Suppressor macrophage treated with lipopolysaccharide for 4 hours (primary cell): Measurements from ENCODE around the gene USP35.
"Not testable (repeated sequence)": the region's sequence is repeated elsewhere in the genome, so short reads cannot be mapped to it uniquely, and the experiment has no call there.

ENCODE experiments used
- DNase-seq: peaks from one replicate; pipeline ENCODE4 v3.0.0-alpha.2; 2020

Gene USP35

DNA sequence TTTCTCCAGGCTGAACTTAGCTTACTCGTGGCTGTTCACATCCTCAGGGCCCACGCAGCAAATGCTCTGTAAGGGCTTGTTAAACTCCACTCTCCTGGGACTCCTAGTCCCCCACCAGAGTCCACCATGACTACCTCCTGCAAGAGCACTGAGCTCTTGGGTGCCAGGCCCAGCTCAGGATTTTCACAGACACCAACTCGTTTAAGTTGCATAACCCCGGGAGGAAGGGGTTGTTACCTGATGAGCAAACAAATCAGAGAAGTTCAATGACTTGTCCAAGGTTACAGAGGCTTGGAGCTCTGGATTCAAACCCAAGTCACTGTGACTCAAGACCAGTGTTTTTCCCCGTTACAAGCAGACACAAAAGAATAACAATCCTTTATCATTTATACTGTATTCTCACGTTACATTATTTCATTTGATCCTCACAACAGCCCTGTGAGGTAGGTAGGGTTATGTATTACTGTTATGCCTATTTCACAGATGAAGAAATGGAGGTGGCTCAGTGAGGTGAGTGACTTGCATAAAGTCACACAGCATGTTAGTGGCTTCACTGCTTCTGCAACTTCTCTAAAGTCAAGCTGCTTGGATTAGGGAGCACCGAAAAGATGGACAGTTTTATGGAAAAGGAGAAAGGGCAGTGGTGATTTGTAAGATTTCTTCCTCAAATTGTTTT is 17.7 kb upstream of the USP35 start:
- DNase-seq: no peak

DNA sequence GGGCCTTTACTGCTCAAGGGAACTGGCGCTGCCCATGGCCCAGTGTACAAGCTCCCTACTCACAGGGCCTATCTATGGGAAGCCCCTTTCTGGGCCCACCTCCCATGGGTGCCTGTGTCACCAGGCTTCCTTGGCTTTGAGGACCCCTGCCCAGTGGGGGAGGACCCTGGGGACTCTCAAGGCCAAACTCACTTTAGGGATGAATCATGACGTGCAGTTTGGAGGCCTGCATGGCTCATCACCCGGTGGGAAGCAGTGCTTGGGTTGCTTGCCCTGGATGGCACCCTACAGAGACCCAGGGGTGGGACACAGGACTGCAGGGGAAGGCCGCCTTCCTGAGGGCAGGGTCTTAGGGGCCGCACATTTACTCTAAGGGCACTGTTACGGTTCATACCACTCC is 16.8 kb upstream of the USP35 start:
- DNase-seq: no peak

- DNase-seq: not testable (repeated sequence)
Observed at GRCh38 chr11:78175862-78176261, 12.9 kb upstream of the USP35 start.

DNA sequence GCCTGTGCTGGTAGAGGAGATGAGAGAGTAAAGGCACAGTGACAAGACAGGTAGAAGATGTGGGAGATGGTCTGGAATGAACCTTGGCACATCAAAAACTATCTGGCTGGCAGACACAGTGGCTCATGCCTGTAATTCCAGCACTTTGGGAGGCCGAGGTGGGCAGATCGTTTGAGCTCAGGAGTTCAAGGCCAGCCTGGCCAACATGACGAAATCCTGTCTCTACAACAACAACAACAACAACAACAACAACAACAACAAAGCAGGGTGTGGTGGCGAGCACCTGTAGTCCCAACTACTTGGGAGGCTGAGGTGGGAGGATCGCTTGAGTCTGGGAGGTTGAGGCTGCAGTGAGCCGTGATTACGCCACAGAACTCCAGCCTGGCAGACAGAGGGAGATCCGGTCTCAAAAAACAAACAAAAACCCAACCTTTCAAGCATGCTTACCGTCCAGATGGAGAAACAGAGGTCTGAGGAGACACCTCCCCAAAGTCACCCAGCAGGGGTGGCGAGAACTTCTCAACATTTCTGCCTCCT is 12.0 kb upstream of the USP35 start:
- DNase-seq: no peak

DNA sequence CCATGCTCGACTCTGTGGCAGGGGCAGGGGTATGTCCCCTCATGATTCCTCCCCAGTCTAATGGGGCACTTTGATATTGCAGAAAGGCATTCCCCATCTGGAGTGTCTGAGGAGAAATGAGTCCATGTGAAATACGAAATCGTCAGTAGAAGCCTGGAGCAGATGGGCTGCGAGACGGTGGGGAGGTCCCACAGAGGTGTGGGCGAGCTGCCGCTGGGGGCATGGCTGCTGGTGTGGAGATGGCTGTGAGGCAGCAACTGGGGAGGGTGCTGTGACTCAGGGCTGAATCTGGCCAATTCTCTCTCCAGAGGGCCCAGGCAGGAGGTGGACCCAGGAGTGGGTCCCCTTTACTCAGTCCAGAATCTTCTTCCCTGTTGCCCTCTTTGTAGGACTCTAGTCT is 11.5 kb upstream of the USP35 start:
- no peak for DNase-seq

DNA sequence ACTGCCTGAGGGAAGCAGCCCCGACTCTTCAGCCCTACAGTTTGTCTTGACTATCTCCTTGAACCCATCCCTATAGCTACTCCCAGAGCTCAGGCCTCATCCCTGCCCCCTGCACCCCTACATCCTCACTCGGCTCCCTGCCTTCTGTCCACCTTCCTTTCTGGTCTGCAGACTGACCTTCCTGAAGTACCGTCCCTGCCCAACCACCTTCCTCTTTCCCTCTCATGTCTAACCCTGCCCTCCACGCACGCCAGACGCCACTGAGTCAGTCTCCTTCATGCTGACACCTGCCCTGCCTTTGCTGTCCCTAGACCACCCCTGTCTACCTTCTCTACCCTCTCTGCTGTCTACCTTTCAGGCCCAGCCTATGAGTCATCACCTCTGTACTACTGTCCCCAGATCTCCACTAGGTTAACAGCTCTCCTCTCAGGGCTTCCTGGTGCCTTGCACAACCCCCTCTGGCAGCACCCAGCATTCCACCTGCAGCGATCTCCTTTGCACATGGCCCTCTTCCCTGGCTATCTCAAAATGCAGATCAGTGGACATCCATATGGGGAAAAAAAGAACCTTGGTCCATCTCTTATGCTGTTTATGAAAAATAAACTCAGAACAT is 9.2 kb upstream of the USP35 start:
- no peak for DNase-seq

DNA sequence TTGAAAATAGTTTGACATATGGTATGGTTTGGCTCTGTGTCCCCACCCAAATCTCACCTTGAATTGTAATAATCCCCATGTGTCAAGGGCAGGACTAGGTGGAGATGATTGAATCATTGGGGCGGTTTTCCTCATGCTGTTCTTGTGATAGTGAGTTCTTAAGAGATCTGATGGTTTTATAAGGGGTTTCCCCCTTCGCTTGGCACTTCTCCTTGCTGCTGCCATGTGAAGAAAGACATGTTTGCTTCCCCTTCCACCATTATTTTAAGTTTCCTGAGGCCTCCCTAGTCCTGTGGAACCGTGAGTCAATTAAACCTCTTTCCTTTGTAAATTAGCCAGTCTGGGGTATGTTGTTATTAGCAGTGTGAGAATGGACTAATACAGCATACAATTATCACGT is 8.0 kb upstream of the USP35 start:
- peak; percentile 39 for DNase-seq

GRCh38 chr11:78181185-78181584 is 7.5 kb upstream of the USP35 start:
- peak; percentile 67 for DNase-seq

DNA sequence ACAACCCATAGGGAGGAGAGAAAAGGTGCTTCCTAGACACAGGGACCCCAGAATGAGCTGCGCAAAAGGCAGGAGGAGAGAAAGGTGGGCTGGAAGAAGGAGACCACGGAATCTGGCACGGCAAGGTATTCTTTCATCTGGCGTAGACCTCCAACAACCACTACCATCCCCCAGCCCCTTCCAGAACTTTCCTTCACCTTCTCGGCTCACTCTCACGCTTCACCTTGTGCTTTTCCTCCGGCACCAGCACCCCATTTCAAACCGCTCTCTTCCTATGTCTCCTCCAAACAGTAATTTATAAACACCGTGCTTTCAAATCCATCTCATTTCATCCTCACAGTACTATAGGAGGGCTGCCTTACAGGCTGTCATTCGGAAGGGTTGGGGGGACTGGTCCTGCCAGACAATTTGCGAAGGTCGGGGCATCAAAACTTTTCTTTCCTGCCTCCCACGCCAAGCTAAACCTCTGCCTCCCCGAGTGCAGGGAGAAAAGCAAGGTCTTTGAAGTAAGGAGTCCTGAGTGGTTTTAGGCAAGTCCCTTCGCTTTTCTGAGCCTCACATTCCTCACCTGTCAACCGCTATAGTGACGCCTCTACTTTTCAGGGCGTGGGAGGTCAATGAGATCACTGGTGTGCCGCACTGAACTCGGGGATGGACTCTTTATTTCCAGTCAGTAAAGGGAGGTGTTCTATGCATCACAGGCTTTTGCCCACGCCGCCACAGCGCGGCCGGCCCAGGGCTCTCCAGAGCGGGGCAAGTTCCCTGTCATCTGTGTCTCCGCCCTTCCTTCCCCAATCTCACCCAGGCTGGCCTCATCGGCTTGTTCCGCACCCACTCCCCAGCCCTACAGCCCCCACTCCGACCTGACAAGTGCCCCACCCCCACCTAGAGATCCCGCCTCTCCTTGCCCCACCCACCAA is 1.1 kb upstream of the USP35 start:
- peak; percentile 89 for DNase-seq

GRCh38 chr11:78189174-78189724 is 530 bp downstream of the USP35 start:
- no peak for DNase-seq

DNA sequence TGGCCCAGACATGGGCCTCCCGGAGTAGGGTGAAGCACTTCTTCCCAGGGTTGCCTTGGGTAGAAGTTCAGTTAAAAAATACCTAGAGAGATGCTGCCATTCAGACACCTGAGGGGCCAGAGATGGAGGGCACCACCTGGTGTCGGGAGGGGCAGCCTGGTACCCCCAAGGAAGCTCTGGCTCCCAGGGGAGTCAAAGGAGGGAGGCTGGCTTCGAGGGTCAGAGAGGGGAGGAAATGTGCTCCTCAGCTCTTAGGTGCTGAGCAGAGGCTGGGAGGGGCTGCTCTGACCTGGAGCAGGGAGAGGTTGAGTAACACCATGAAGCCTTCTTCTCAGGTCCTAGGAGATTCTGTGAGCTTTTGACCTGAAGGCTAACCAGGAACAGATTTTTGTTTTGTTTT is 1.1 kb downstream of the USP35 start:
- no peak for DNase-seq

- no peak for DNase-seq
Observed at GRCh38 chr11:78190374-78190773, 1.7 kb downstream of the USP35 start.

GRCh38 chr11:78190871-78191538 is 2.3 kb downstream of the USP35 start:
- DNase-seq: no peak

GRCh38 chr11:78192223-78192719 is 3.6 kb downstream of the USP35 start:
- no peak for DNase-seq

DNA sequence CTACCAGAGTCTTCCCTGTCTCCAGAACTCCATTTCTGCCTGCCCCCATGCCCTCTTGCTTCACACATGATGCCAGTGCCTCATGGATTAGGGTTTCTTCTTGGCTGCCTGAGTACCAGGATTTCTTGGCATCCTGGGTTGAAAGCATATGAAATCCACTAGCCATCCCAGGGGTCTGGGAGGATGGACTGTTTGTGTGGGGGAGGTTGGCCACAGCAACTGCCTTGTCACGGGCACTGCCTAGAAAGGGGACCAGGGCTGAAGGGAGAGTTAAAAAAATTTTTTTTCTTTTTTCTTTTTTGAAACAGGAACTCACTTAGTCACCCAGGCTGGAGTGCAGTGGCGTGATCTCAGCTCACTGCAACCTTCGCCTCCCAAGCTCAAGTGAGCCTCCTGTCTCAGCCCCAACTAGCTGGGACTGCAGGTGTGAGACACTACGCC is 4.2 kb downstream of the USP35 start:
- peak; percentile 45 for DNase-seq

- no peak for DNase-seq
Observed at GRCh38 chr11:78193806-78194205, 5.1 kb downstream of the USP35 start.

- no peak for DNase-seq
Observed at GRCh38 chr11:78194490-78194889, 5.8 kb downstream of the USP35 start.

DNA sequence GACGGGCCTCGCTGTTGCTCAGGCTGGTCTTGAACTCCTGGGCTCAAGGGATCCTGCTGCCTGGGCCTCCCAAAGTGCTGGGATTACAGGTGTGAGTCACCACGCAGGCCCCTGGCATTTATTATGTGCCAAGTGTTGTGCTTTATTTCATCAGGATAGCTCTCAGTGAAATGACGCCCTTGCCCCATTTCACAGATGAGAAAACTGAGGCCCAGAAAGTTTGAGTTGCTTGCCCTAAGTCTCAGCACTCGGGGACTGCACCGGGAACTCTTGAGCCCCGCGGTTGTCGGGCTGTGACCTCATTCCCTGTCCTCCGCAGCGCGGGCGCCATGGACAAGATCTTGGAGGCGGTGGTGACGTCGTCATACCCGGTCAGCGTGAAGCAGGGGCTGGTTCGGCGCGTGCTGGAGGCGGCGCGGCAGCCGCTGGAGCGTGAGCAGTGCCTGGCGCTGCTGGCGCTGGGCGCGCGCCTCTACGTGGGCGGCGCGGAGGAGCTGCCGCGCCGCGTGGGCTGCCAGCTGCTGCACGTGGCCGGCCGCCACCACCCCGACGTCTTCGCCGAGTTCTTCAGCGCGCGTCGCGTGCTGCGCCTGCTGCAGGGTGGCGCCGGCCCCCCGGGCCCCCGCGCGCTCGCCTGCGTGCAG is 7.3 kb downstream of the USP35 start:
- no peak for DNase-seq

- no peak for DNase-seq
Observed at GRCh38 chr11:78196661-78197091, 8.0 kb downstream of the USP35 start.

GRCh38 chr11:78197816-78198215 is 9.1 kb downstream of the USP35 start:
- DNase-seq: no peak

GRCh38 chr11:78199015-78199652 is 10.4 kb downstream of the USP35 start:
- DNase-seq: no peak
